Inflammatory macrophage treated with lipopolysaccharide for 4 hours (primary cell): ENCODE results near the gene NIPAL3.
"Not testable (repeated sequence)": the region's sequence is repeated elsewhere in the genome, so short reads cannot be mapped to it uniquely, and the experiment has no call there.

Source experiments
- DNase-seq: peaks from one replicate; pipeline ENCODE4 v3.0.0-alpha.2; 2020

Gene NIPAL3

GRCh38 chr1:24425441-24425840 is 9.8 kb downstream of the NIPAL3 start:
- DNase-seq: no peak

- DNase-seq: no peak
Observed at GRCh38 chr1:24425922-24426321, 10.3 kb downstream of the NIPAL3 start.

- no peak for DNase-seq
Observed at GRCh38 chr1:24426744-24427544, 11.3 kb downstream of the NIPAL3 start.

- no peak for DNase-seq
Observed at GRCh38 chr1:24427545-24427862, 11.9 kb downstream of the NIPAL3 start.

GRCh38 chr1:24435782-24436365 is 20.3 kb downstream of the NIPAL3 start:
- DNase-seq: no peak

- DNase-seq: no peak
Observed at GRCh38 chr1:24437631-24438396, 22.2 kb downstream of the NIPAL3 start.

- no peak for DNase-seq
Observed at GRCh38 chr1:24438423-24438901, 22.9 kb downstream of the NIPAL3 start.

- DNase-seq: no peak
Observed at GRCh38 chr1:24440436-24440835, 24.8 kb downstream of the NIPAL3 start.

- no peak for DNase-seq
Observed at GRCh38 chr1:24441480-24441879, 25.9 kb downstream of the NIPAL3 start.

- no peak for DNase-seq
Observed at GRCh38 chr1:24441996-24442668, 26.5 kb downstream of the NIPAL3 start.

- DNase-seq: no peak
Observed at GRCh38 chr1:24442764-24443163, 27.2 kb downstream of the NIPAL3 start.

- no peak for DNase-seq
Observed at GRCh38 chr1:24443241-24443656, 27.6 kb downstream of the NIPAL3 start.

GRCh38 chr1:24446446-24446845 is 30.8 kb downstream of the NIPAL3 start:
- not testable (repeated sequence) for DNase-seq

- DNase-seq: no peak
Observed at GRCh38 chr1:24450316-24450715, 34.7 kb downstream of the NIPAL3 start.

GRCh38 chr1:24450857-24451397 is 35.3 kb downstream of the NIPAL3 start:
- DNase-seq: no peak

GRCh38 chr1:24451746-24452145 is 36.1 kb downstream of the NIPAL3 start:
- DNase-seq: no peak

- no peak for DNase-seq
Observed at GRCh38 chr1:24452922-24453485, 37.4 kb downstream of the NIPAL3 start.

- DNase-seq: peak; percentile 19
Observed at GRCh38 chr1:24454673-24455072, 39.1 kb downstream of the NIPAL3 start.

GRCh38 chr1:24455272-24455671 is 39.7 kb downstream of the NIPAL3 start:
- no peak for DNase-seq

GRCh38 chr1:24457866-24458265 is 42.3 kb downstream of the NIPAL3 start:
- DNase-seq: no peak

GRCh38 chr1:24459551-24460266 is 44.1 kb downstream of the NIPAL3 start:
- DNase-seq: no peak

- DNase-seq: not testable (repeated sequence)
Observed at GRCh38 chr1:24462128-24462527, 46.5 kb downstream of the NIPAL3 start.
